ENCODE results near the gene MRPL48. TPM values are rescaled to one million over a fixed set of nuclear protein-coding genes. Genes with fewer than 3 reads are reported as not detected.

The MRPL48 gene
- total RNA-seq, 1 donor from 2014 or later = 51.4 TPM

DNA sequence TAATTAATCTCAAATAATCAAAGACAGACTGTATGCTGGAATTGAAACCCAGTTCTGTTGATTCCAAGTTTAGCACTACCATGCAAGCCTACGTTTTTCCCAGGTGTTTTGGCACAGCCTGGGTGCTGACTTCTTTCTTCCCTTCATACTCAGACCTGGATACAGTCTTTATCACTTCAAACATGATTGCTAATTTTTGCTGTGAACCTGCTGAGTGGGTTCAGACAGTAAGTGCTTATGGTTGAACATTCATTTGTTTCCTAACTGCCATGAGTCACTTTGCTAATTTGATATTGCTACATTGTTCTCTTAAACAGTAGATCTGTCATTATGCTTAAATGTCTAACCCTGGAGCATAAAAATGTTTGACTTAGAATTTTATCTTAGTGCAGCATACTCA lies 101.3 kb downstream of the MRPL48 start:
- H3K36me3 Mint-ChIP-seq (ENCODE audit: low read depth) = peaks cover 2% of the 10 kb centered on the region
- H3K27ac Mint-ChIP-seq (ENCODE audit: unreplicated experiment) = no peak overlapping the region
- no peak overlapping the region for H3K4me3 Mint-ChIP-seq
- TF ChIP-seq, protein P1, sequence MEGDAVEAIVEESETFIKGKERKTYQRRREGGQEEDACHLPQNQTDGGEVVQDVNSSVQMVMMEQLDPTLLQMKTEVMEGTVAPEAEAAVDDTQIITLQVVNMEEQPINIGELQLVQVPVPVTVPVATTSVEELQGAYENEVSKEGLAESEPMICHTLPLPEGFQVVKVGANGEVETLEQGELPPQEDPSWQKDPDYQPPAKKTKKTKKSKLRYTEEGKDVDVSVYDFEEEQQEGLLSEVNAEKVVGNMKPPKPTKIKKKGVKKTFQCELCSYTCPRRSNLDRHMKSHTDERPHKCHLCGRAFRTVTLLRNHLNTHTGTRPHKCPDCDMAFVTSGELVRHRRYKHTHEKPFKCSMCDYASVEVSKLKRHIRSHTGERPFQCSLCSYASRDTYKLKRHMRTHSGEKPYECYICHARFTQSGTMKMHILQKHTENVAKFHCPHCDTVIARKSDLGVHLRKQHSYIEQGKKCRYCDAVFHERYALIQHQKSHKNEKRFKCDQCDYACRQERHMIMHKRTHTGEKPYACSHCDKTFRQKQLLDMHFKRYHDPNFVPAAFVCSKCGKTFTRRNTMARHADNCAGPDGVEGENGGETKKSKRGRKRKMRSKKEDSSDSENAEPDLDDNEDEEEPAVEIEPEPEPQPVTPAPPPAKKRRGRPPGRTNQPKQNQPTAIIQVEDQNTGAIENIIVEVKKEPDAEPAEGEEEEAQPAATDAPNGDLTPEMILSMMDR (conservative IDR thresholded peaks at IDR 0.05) = no peak
- H3K9me3 Mint-ChIP-seq = peaks cover 2% of the 10 kb centered on the region
- H3K4me1 Mint-ChIP-seq = peaks cover 7% of the 10 kb centered on the region
- H3K27me3 Mint-ChIP-seq (ENCODE audit: low read depth) = no peaks in the 10 kb centered on the region
- no peak for DNase-seq (ENCODE audit: low read depth, low spot score)

DNA sequence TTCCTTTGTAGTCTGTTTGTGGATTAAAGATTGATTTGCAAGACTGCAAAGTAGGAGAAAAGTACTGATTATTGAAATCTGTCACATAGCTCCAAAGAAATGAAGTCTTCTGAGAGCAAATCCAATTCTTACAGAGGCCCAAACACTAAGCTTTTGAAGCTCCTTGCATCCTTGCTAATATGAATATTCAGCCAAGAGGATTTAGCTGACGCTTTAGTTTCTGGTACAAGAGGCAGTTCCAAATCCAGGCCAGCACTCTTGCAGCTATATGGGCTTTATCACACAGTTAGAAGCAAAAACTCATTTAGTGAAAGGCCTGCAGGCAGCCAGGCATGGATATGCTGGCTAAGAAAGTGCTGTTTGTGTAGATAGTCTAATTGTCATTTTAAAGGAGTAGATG lies 101.9 kb downstream of the MRPL48 start:
- H3K27ac Mint-ChIP-seq (ENCODE audit: unreplicated experiment) = no peak overlapping the region
- TF ChIP-seq, protein P1 (conservative IDR thresholded peaks at IDR 0.05) = no peak
- peaks cover 7% of the 10 kb centered on the region for H3K4me1 Mint-ChIP-seq

DNA sequence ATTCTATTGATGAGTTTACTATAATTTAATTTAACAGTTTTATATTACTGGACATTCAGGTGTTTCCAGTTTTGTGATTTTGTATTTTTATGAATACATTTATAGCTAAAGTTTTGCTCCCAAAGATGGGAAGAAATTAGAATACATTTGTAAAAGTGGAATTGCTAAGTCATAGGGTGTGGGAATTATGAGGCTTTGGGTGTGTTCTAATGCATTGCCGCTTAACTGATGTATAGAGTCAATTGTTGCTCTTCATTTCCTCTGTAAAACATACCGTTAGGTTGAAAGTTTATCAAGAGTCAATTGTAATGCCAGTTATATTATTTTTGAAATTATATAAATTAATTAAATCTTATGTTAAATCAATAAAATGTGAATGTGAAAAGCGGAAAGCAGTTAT lies 105.4 kb downstream of the MRPL48 start:
- no peak overlapping the region for H3K4me3 Mint-ChIP-seq
- TF ChIP-seq, protein P1 (conservative IDR thresholded peaks at IDR 0.05) = no peak
- H3K4me1 Mint-ChIP-seq = no peaks in the 10 kb centered on the region
- no peaks in the 10 kb centered on the region for H3K9me3 Mint-ChIP-seq
- no peak for DNase-seq (ENCODE audit: low read depth, low spot score)
- H3K27me3 Mint-ChIP-seq (ENCODE audit: low read depth) = no peaks in the 10 kb centered on the region
- H3K27ac Mint-ChIP-seq (ENCODE audit: unreplicated experiment) = no peak overlapping the region
- H3K36me3 Mint-ChIP-seq (ENCODE audit: low read depth) = peaks cover 7% of the 10 kb centered on the region

More for the DNA sequence above, 101.9 kb downstream of the MRPL48 start:
- peaks cover 2% of the 10 kb centered on the region for H3K9me3 Mint-ChIP-seq
- H3K4me3 Mint-ChIP-seq = no peak overlapping the region
- H3K27me3 Mint-ChIP-seq (ENCODE audit: low read depth) = no peaks in the 10 kb centered on the region
- peaks cover 2% of the 10 kb centered on the region for H3K36me3 Mint-ChIP-seq (ENCODE audit: low read depth)
- no peak for DNase-seq (ENCODE audit: low read depth, low spot score)

DNA sequence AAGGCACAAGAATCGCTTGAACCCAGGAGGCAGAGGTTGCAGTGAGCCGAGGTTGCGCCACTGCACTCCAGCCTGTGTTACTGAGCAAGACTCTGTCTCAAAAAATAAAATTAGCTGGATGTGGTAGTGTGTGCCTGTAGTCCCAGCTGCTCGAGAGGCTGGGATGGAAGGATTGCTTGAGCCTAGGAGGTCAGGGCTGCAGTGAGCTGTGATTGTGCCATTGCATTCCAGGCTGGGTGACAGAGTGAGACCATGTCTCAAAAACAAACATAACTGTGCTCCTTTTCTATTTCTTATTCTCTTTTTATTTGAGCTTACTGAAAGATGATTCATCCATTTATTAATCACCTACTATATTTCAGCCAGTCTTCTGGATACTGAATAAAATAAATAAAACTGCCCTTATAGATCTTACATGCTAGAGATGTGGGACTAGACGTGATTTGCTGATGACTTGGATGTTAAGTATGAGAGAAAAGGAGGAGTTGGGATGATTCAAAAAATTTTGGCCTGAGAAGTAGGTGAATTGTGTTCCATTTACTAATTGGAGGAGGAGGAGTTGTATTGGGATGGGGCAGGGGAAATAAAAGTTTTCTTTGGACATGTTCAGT lies 107.2 kb downstream of the MRPL48 start:
- DNase-seq (ENCODE audit: low read depth, low spot score) = no peak
- no peak overlapping the region for H3K4me3 Mint-ChIP-seq
- H3K4me1 Mint-ChIP-seq = no peaks in the 10 kb centered on the region
- H3K27ac Mint-ChIP-seq (ENCODE audit: unreplicated experiment) = no peak overlapping the region
- H3K9me3 Mint-ChIP-seq = no peaks in the 10 kb centered on the region
- TF ChIP-seq, protein P1 (conservative IDR thresholded peaks at IDR 0.05) = no peak
- H3K27me3 Mint-ChIP-seq (ENCODE audit: low read depth) = no peaks in the 10 kb centered on the region
- peaks cover 16% of the 10 kb centered on the region for H3K36me3 Mint-ChIP-seq (ENCODE audit: low read depth)

DNA sequence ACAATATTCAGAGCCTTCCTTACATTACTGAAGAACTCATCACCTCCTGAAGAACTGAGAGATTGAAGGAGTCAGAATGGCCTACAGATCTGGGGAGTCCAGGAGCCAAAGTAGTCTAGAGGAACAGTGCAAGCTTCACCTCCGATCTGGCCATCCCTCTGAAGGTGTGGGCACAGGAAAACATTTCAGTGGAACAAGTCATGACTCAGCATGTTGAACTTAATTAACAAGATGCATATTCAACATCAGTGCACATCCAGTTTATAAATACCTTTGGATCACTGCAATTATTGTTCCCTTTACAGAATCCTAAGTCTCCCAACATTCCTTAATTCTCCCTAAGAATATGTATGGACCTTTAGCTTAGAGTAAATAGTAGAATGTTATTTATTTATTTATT lies 114.6 kb downstream of the MRPL48 start:
- Mint-ChIP-seq H3K9me3 (no peaks in the 10 kb centered on the region), H3K27me3 (ENCODE audit: low read depth) (no peaks in the 10 kb centered on the region), H3K27ac (ENCODE audit: unreplicated experiment) (no peak overlapping the region), H3K36me3 (ENCODE audit: low read depth) (peaks cover 17% of the 10 kb centered on the region), H3K4me3 (no peak overlapping the region), H3K4me1 (no peaks in the 10 kb centered on the region)
- DNase-seq (ENCODE audit: low read depth, low spot score) = no peak
- TF ChIP-seq, protein P1 (conservative IDR thresholded peaks at IDR 0.05) = no peak

Data from neural crest cell (in vitro differentiated cells).